Sigmoid colon (tissue), 7 donors: ENCODE results near the gene SUV39H2. TPM values are rescaled to one million over a fixed set of nuclear protein-coding genes. Genes with fewer than 3 reads are reported as not detected.

Source experiments
- DNase-seq: peaks from one replicate; pipeline ENCODE4 v3.0.0-alpha.2; 2019
- H3K27ac ChIP-seq, 4 donors: fragments of 200-600 bp; sonication (generic); one replicate each; pipeline ENCODE4 v1.5.1; 2016 to 2019; ENCODE audit warnings: mild to moderate bottlenecking in 1 of 4
- H3K27me3 ChIP-seq, 3 donors: fragments of 200-600 bp; sonication (generic); one replicate each; pipeline ENCODE4 v1.5.1; 2019; ENCODE audit warnings: mild to moderate bottlenecking in 1 of 3
- H3K36me3 ChIP-seq, 4 donors: fragments of 200-600 bp; sonication (generic); one replicate each; pipeline ENCODE4 v1.5.1; 2016 to 2019
- H3K4me1 ChIP-seq, 4 donors: fragments of 200-600 bp; sonication (generic); one replicate each; pipeline ENCODE4 v1.5.1; 2017 to 2019
- H3K4me3 ChIP-seq, 4 donors: fragments of 200-600 bp; sonication (generic); one replicate each; pipeline ENCODE4 v1.5.1; 2017 to 2019; ENCODE audit warnings: mild to moderate bottlenecking in 2 of 4, moderate library complexity in 1 of 4
- H3K9me3 ChIP-seq, 4 donors: fragments of 200-600 bp in 3 of 4; sonication (generic) in 3 of 4; one replicate each; pipeline versions ENCODE4 v1.5.1 to v1.6.1; 2013 to 2019
- CTCF ChIP-seq, 4 experiments: fragments of 450-650 bp in 3 of 4; fragments of 200-600 bp in 1 of 4; IDR thresholded peaks; one replicate each; pipeline ENCODE4 v1.5.1; 2016 to 2019; ENCODE audit warnings: antibody characterized with exemption in 4 of 4, mild to moderate bottlenecking in 3 of 4, moderate library complexity in 2 of 4
- EP300 ChIP-seq, 4 donors: sonication (generic); formaldehyde crosslinking; IDR thresholded peaks; one replicate each; pipeline ENCODE4 v1.6.1; 2017; ENCODE audit warnings: antibody characterized with exemption in 4 of 4
- POLR2A ChIP-seq, 2 donors: fragments of 450-650 bp; IDR thresholded peaks; one replicate each; pipeline ENCODE4 v1.6.1; 2016; ENCODE audit warnings: antibody characterized with exemption in 2 of 2, mild to moderate bottlenecking in 2 of 2, moderate library complexity in 2 of 2
- POLR2AphosphoS5 ChIP-seq, 4 donors: sonication (generic); formaldehyde crosslinking; IDR thresholded peaks; one replicate each; pipeline ENCODE4 v1.6.1; 2017; ENCODE audit warnings: antibody characterized with exemption in 4 of 4
- WGBS, 2 donors: extraction: QIAGEN DNeasy Blood & Tissue Kit; methylation state at CpG; one replicate each; pipeline ENCODE4 v1.1.7; 2013; 5-methylcytosine and 5-hydroxymethylcytosine counted together
- intact Hi-C: fragments of 100-400 bp; cut with DNase I; formaldehyde crosslinking; loops from one replicate; pipeline ENCODE4 v1.15.1; 2023
- polyA plus RNA-seq, 3 donors: library from polyadenylated mRNA; stranded (reverse); fragments of 200-250 nt; gene quantifications; one replicate each; pipeline ENCODE4 v1.2.3, GENCODE V29; 2013
- total RNA-seq, 4 donors: library from RNA; depleted of rRNA; stranded (reverse); fragments of >200 nt; gene quantifications; one replicate each; pipeline ENCODE4 v1.1.0, GENCODE V29; 2016
- donor health status: healthy with polysubstance abuse.
- donor health status: Bipolar disorder and iron deficiency.
- donor health status: healthy.

Gene SUV39H2
- total and polyA plus RNA-seq, 7 donors: 3.9 to 6.4 (median 4.7) TPM

GRCh38 chr10:14837757-14838581, 40.7 kb upstream of the SUV39H2 start, which contains the start of the genes CDNF, HSPA14 and MSANTD7:
TSS of gene CDNF (minus strand) at chr10:14838037. CDS start at chr10:14837946, 91 bp downstream.
TSS of gene HSPA14 (plus strand) at chr10:14838306. CDS start at chr10:14838403, 97 bp downstream.
TSS of gene MSANTD7 (plus strand) at chr10:14838306. CDS start at chr10:14842285, 3,979 bp downstream.
- DNase-seq: peak; percentile 100
- 0 to 1% methylated on average over 72 of the region's 72 CpGs for WGBS, 2 donors
- intact Hi-C loops: loop anchor here (1.0 to 10.0 kb wide), 7 partner anchors 41 to 1053 kb away; partner anchors contain the start of genes FAM171A1, MEIG1 and SUV39H2
- peak in 1 of 4 donors; percentile 52 for TF ChIP-seq EP300 (IDR thresholded peaks at IDR 0.05)
- TF ChIP-seq POLR2AphosphoS5 (IDR thresholded peaks at IDR 0.05): peak; percentile 76 to 95 (median 80)
- peak; percentile 58 to 75 for TF ChIP-seq POLR2A (IDR thresholded peaks at IDR 0.05)
- TF ChIP-seq CTCF (IDR thresholded peaks at IDR 0.05): no peak
- Histone ChIP-seq H3K9me3 (no peaks in the 10 kb centered on the region), H3K4me1 (peaks cover 0 to 27% (median 17%) of the 10 kb centered on the region in 4 donors), H3K36me3 (peaks cover 5 to 30% (median 14%) of the 10 kb centered on the region in 4 donors), H3K4me3 (peak within 1 kb of the TSS; percentile 86 to 95 (median 90)), H3K27me3 (no peaks in the 10 kb centered on the region), H3K27ac (peak within 1 kb of the TSS; percentile 90 to 96 (median 95))

- intact Hi-C loops: loop anchor here (2.0 to 10.0 kb wide), 6 partner anchors 40 to 1054 kb away; partner anchors contain the start of genes FAM171A1, MEIG1 and SUV39H2
- TF ChIP-seq CTCF (IDR thresholded peaks at IDR 0.05) (no peak), POLR2AphosphoS5 (IDR thresholded peaks at IDR 0.05) (no peak), POLR2A (IDR thresholded peaks at IDR 0.05) (no peak), EP300 (IDR thresholded peaks at IDR 0.05) (no peak)
- Histone ChIP-seq H3K9me3 (no peaks in the 10 kb centered on the region), H3K27me3 (no peaks in the 10 kb centered on the region), H3K36me3 (peaks cover 13 to 38% (median 20%) of the 10 kb centered on the region in 4 donors), H3K4me3 (peak overlapping the region; percentile 86 to 95 (median 90)), H3K4me1 (peaks cover 0 to 27% (median 17%) of the 10 kb centered on the region in 4 donors), H3K27ac (peak overlapping the region; percentile 90 to 96 (median 95))
- WGBS, 2 donors: 0 to 1% methylated on average over 60 of the region's 60 CpGs
- peak; percentile 72 for DNase-seq
Observed at GRCh38 chr10:14838582-14839304, 39.9 kb upstream of the SUV39H2 start.

GRCh38 chr10:14839305-14839695, 39.4 kb upstream of the SUV39H2 start:
- WGBS, 2 donors: 4 to 13% methylated on average over 14 of the region's 14 CpGs
- peaks cover 13 to 43% (median 22%) of the 10 kb centered on the region in 4 donors for H3K36me3 ChIP-seq
- no peak for DNase-seq
- H3K4me3 ChIP-seq: peak overlapping the region; percentile 86 to 95 (median 90)
- H3K9me3 ChIP-seq: no peaks in the 10 kb centered on the region
- H3K4me1 ChIP-seq: peaks cover 0 to 27% (median 17%) of the 10 kb centered on the region in 4 donors
- intact Hi-C loops: loop anchor here (2.0 to 10.0 kb wide), 6 partner anchors 40 to 1054 kb away; partner anchors contain the start of genes FAM171A1, MEIG1 and SUV39H2
- TF ChIP-seq EP300 (IDR thresholded peaks at IDR 0.05) (no peak), CTCF (IDR thresholded peaks at IDR 0.05) (no peak), POLR2A (IDR thresholded peaks at IDR 0.05) (no peak), POLR2AphosphoS5 (IDR thresholded peaks at IDR 0.05) (no peak)
- H3K27ac ChIP-seq: peak overlapping the region; percentile 90 to 96 (median 95)
- H3K27me3 ChIP-seq: no peaks in the 10 kb centered on the region

GRCh38 chr10:14840178-14840577, 38.5 kb upstream of the SUV39H2 start:
- no peaks in the 10 kb centered on the region for H3K9me3 ChIP-seq
- intact Hi-C loops: no loop called here
- DNase-seq: no peak
- TF ChIP-seq POLR2A (IDR thresholded peaks at IDR 0.05) (no peak), EP300 (IDR thresholded peaks at IDR 0.05) (no peak), POLR2AphosphoS5 (IDR thresholded peaks at IDR 0.05) (no peak), CTCF (IDR thresholded peaks at IDR 0.05) (no peak)
- WGBS, 2 donors: 94 to 96% methylated on average over 2 of the region's 2 CpGs
- no peak overlapping the region for H3K27ac ChIP-seq
- H3K4me1 ChIP-seq: peaks cover 0 to 27% (median 17%) of the 10 kb centered on the region in 4 donors
- no peak overlapping the region for H3K4me3 ChIP-seq
- H3K36me3 ChIP-seq: peaks cover 13 to 52% (median 25%) of the 10 kb centered on the region in 4 donors
- H3K27me3 ChIP-seq: no peaks in the 10 kb centered on the region
